Keratinocyte (primary cell): ENCODE results near the gene PCSK6. TPM values are rescaled to one million over a fixed set of nuclear protein-coding genes. Genes with fewer than 3 reads are reported as not detected.

ENCODE experiments used
- DNase-seq: peaks from one replicate; pipeline ENCODE4 v3.0.0-alpha.2; 2011; ENCODE audit warnings: low read depth, missing footprints, low spot score
- FAIRE-seq: peaks from 2 replicates; lab custom pipeline; 2011; peaks lifted over from hg19 to GRCh38; lab: Jason Lieb, UNC
- H2AFZ ChIP-seq: 2 replicates; pipeline ENCODE4 v1.6.0; 2012; ENCODE audit warnings: low read length, control low read depth, inconsistent platforms; ENCODE audit not compliant: control insufficient read depth
- H3K27ac ChIP-seq: 2 replicates; pipeline ENCODE4 v1.5.1; 2011; ENCODE audit warnings: low read length; ENCODE audit not compliant: control insufficient read depth, insufficient read depth
- H3K27me3 ChIP-seq: 3 replicates; pipeline ENCODE4 v1.6.0; 2011; ENCODE audit warnings: low read length; ENCODE audit not compliant: control insufficient read depth, insufficient read depth; ENCODE audit errors: extremely low read depth
- H3K36me3 ChIP-seq, 2 experiments: 2 replicates in 1 of 2; 3 replicates in 1 of 2; pipeline ENCODE4 v1.5.1; 2011; ENCODE audit warnings: low read length in 2 of 2, mild to moderate bottlenecking in 1 of 2; ENCODE audit not compliant: control insufficient read depth in 2 of 2, insufficient read depth in 2 of 2; ENCODE audit errors: extremely low read depth in 1 of 2
- H3K4me1 ChIP-seq: 3 replicates; pipeline ENCODE4 v1.5.1; 2011; ENCODE audit warnings: low read length; ENCODE audit not compliant: control insufficient read depth, insufficient read depth; ENCODE audit errors: extremely low read depth
- H3K4me2 ChIP-seq: 3 replicates; pipeline ENCODE4 v1.6.0; 2011; ENCODE audit warnings: low read depth, low read length; ENCODE audit not compliant: control insufficient read depth, insufficient read depth; ENCODE audit errors: extremely low read depth
- H3K4me3 ChIP-seq, 3 experiments: fragments of 200-600 bp in 1 of 3; sonication (generic) in 1 of 3; 2 replicates in 2 of 3; 3 replicates in 1 of 3; pipeline ENCODE4 v1.5.1; 2011 to 2016; ENCODE audit warnings: low read length in 3 of 3, mild to moderate bottlenecking in 3 of 3, control low read depth in 2 of 3, inconsistent platforms in 1 of 3, low read depth in 1 of 3, mixed read lengths in 1 of 3, mixed run types in 1 of 3, moderate library complexity in 1 of 3; ENCODE audit not compliant: control insufficient read depth in 2 of 3, insufficient read depth in 2 of 3; ENCODE audit errors: extremely low read depth in 1 of 3
- H3K79me2 ChIP-seq: 2 replicates; pipeline ENCODE4 v1.6.0; 2012; ENCODE audit warnings: low read length; ENCODE audit not compliant: control insufficient read depth, insufficient read depth
- H3K9ac ChIP-seq: 3 replicates; pipeline ENCODE4 v1.6.0; 2011; ENCODE audit warnings: low read length; ENCODE audit not compliant: control insufficient read depth, insufficient read depth; ENCODE audit errors: extremely low read depth
- H3K9me1 ChIP-seq: 3 replicates; pipeline ENCODE4 v1.6.0; 2011; ENCODE audit warnings: low read length; ENCODE audit not compliant: control insufficient read depth, insufficient read depth; ENCODE audit errors: extremely low read depth
- H3K9me3 ChIP-seq: 2 replicates; pipeline ENCODE4 v1.5.1; 2012; ENCODE audit warnings: low read depth, low read length; ENCODE audit not compliant: control insufficient read depth
- H4K20me1 ChIP-seq: 3 replicates; pipeline ENCODE4 v1.6.0; 2011; ENCODE audit warnings: low read length; ENCODE audit not compliant: control insufficient read depth, insufficient read depth; ENCODE audit errors: extremely low read depth
- CTCF ChIP-seq, 3 experiments: IDR thresholded peaks in 1 of 3; conservative IDR thresholded peaks in 1 of 3; optimal IDR thresholded peaks in 1 of 3; 2 replicates in 2 of 3; 3 replicates in 1 of 3; pipeline versions ENCODE3 to v1.5.1; 2011; ENCODE audit warnings: low read length in 3 of 3, mild to moderate bottlenecking in 3 of 3, moderate library complexity in 2 of 3, control low read depth in 1 of 3, inconsistent platforms in 1 of 3; ENCODE audit not compliant: insufficient read depth in 2 of 3; ENCODE audit errors: extremely low read depth in 1 of 3
- EZH2 ChIP-seq: IDR thresholded peaks from one replicate; pipeline ENCODE4 v1.6.1; 2012; ENCODE audit warnings: inconsistent platforms, mild to moderate bottlenecking, low read length, moderate library complexity
- dilution Hi-C: fragments of 300-500 bp; cut with MboI; formaldehyde crosslinking; loops from one replicate; pipeline ENCODE4 v1.7.0; 2020; ENCODE audit warnings: low sequenced_read_pairs; ENCODE audit not compliant: extremely low pct_ligation_motif_present
- polyA plus RNA-seq, 5 experiments: library from polyadenylated mRNA; depleted of rRNA in 3 of 5; stranded (reverse) in 3 of 5; stranded (forward) in 1 of 5; unstranded in 1 of 5; fragments of >200 nt; gene quantifications; 1 replicate in 1 of 5; 2 replicates in 3 of 5; 3 replicates in 1 of 5; pipeline versions ENCODE4 v1.2.1 to v1.2.3, GENCODE V29; 2011 to 2012; ENCODE audit warnings: missing spikeins in 2 of 5, low read depth in 1 of 5, low replicate concordance in 1 of 5

Gene PCSK6
- polyA plus RNA-seq, 1 donor (not counting 4 experiments of a cell fraction or from before 2014, with no cell fraction given): 3.1 TPM

GRCh38 chr15:101478701-101479341, 10.7 kb downstream of the PCSK6 start:
- H4K20me1 ChIP-seq: no peaks in the 10 kb centered on the region
- H3K4me2 ChIP-seq: no peak overlapping the region
- no peaks in the 10 kb centered on the region for H3K36me3 ChIP-seq
- no peak overlapping the region for H3K27ac ChIP-seq
- no peak for DNase-seq
- no peaks in the 10 kb centered on the region for H3K9me3 ChIP-seq
- peaks cover 11% of the 10 kb centered on the region for H3K4me1 ChIP-seq
- no peak overlapping the region for H3K4me3 ChIP-seq
- H3K9ac ChIP-seq: no peak overlapping the region
- no peaks in the 10 kb centered on the region for H3K9me1 ChIP-seq
- FAIRE-seq: no peak
- H3K79me2 ChIP-seq: no peaks in the 10 kb centered on the region
- TF ChIP-seq CTCF (optimal IDR thresholded peaks at IDR 0.05 in 1 of 3, IDR thresholded peaks at IDR 0.05 in 1 of 3, conservative IDR thresholded peaks at IDR 0.05 in 1 of 3; ENCODE audit: extremely low read depth in 1 of 3, insufficient read depth in 2 of 3, low read length in 3 of 3) (no peak), EZH2 (no peak)
- H2AFZ ChIP-seq: no peak overlapping the region
- no peaks in the 10 kb centered on the region for H3K27me3 ChIP-seq
- dilution Hi-C loops: no loop called here

GRCh38 chr15:101477851-101478362, 11.6 kb downstream of the PCSK6 start:
- H4K20me1 ChIP-seq: no peaks in the 10 kb centered on the region
- no peaks in the 10 kb centered on the region for H3K9me1 ChIP-seq
- H3K4me3 ChIP-seq: no peak overlapping the region
- H3K9me3 ChIP-seq: no peaks in the 10 kb centered on the region
- H3K27ac ChIP-seq: no peak overlapping the region
- no peaks in the 10 kb centered on the region for H3K27me3 ChIP-seq
- peaks cover 2% of the 10 kb centered on the region for H3K4me1 ChIP-seq
- no peaks in the 10 kb centered on the region for H3K79me2 ChIP-seq
- no peak overlapping the region for H3K9ac ChIP-seq
- no peaks in the 10 kb centered on the region for H3K36me3 ChIP-seq
- no peak for TF ChIP-seq CTCF (optimal IDR thresholded peaks at IDR 0.05 in 1 of 3, IDR thresholded peaks at IDR 0.05 in 1 of 3, conservative IDR thresholded peaks at IDR 0.05 in 1 of 3; ENCODE audit: extremely low read depth in 1 of 3, insufficient read depth in 2 of 3, low read length in 3 of 3)
- TF ChIP-seq EZH2: no peak
- H2AFZ ChIP-seq: no peak overlapping the region
- FAIRE-seq: no peak
- no peak for DNase-seq
- dilution Hi-C loops: no loop called here
- no peak overlapping the region for H3K4me2 ChIP-seq
